ENCODE results near the gene KLC4. TPM values are rescaled to one million over a fixed set of nuclear protein-coding genes. Genes with fewer than 3 reads are reported as not detected.

Gene KLC4
- total and polyA plus RNA-seq, 9 of the 15 experiments (the other 6 are each of a cell fraction or from before 2014, with no cell fraction given) = 1.7 to 16.2 (median 7.7) TPM

DNA sequence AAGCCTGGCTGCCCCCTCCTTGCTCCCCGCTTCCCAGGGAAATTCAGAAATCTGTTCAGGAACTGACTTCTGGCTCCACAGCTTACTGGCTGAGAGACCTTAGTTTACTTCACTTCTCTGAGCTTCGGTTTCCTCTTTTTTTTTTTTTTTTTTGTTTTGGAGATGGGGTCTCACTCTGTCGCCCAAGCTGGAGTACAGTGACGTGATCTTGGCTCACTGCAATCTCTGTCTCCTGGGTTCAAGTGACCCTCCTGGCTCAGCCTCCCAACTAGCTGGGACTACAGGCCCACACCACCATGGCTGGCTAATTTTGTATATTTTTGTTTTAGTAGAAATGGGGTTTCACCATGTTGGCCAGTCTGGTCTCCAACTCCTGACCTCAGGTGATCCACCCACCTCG lies 31.6 kb downstream of the KLC4 start:
- Histone ChIP-seq H3K27me3 (ENCODE audit: control insufficient read depth in 2 of 2, insufficient read depth in 2 of 2, low read length in 2 of 2) (no peaks in the 10 kb centered on the region; a peak in 1 of 5 replicates), H3K4me3 (no peak overlapping the region), H4K20me1 (replicated peaks; ENCODE audit: control insufficient read depth, insufficient read depth, low read length) (no peaks in the 10 kb centered on the region), H3K36me3 (ENCODE audit: control insufficient read depth, insufficient read depth, low read length) (no peaks in the 10 kb centered on the region), H3K27ac (ENCODE audit: extremely low read depth, low read depth, low read length) (no peak overlapping the region), H3K79me2 (ENCODE audit: control insufficient read depth, insufficient read depth, low read length) (no peaks in the 10 kb centered on the region), H3K9ac (ENCODE audit: insufficient read depth in 1 of 2, low read depth in 2 of 2, low read length in 2 of 2) (no peak overlapping the region), H3K9me3 (replicated peaks; ENCODE audit: control insufficient read depth, insufficient read depth, low read depth, low read length) (no peaks in the 10 kb centered on the region), H2AFZ (ENCODE audit: low read depth, low read length) (no peak overlapping the region), H3K9me1 (ENCODE audit: control insufficient read depth, insufficient read depth, low read length) (peaks cover 3% of the 10 kb centered on the region), H3K4me1 (replicated peaks in 1 of 2; ENCODE audit: control insufficient read depth in 2 of 2, insufficient read depth in 2 of 2, low read length in 2 of 2) (peaks cover 6% of the 10 kb centered on the region in 2 experiments; a peak in 3 of 5 replicates), H3K4me2 (ENCODE audit: insufficient read depth, low read length) (no peak overlapping the region)
- in situ Hi-C loops (cut with MboI) (no loop called here), intact Hi-C loops (cut with micrococcal nuclease) (no loop called here)
- BruUV-seq (replicated peaks) = no TSS peak
- FAIRE-seq (no peak), DNase-seq (ENCODE audit: extremely low read depth in 1 of 4, low spot score in 3 of 4) (no peak), ATAC-seq (no peak)
- POLR2A ChIA-PET = interaction anchor here (0.6 to 1.6 kb wide), 2 partner anchors 10 to 19 kb away, joined by 3 read pairs; no protein-coding TSS in a partner anchor
- no peak for TF ChIP-seq ZNF444 (CRISPR knock-in tag; IDR thresholded peaks at IDR 0.05)
- TF ChIP-seq JUNB (CRISPR knock-in tag; conservative IDR thresholded peaks at IDR 0.05) = no peak
- TF ChIP-seq DNMT1 (IDR thresholded peaks at IDR 0.05) = no peak
- TF ChIP-seq, protein P1, sequence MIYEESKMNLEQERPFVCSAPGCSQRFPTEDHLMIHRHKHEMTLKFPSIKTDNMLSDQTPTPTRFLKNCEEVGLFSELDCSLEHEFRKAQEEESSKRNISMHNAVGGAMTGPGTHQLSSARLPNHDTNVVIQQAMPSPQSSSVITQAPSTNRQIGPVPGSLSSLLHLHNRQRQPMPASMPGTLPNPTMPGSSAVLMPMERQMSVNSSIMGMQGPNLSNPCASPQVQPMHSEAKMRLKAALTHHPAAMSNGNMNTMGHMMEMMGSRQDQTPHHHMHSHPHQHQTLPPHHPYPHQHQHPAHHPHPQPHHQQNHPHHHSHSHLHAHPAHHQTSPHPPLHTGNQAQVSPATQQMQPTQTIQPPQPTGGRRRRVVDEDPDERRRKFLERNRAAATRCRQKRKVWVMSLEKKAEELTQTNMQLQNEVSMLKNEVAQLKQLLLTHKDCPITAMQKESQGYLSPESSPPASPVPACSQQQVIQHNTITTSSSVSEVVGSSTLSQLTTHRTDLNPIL (CRISPR knock-in tag; IDR thresholded peaks at IDR 0.05) = no peak
- TF ChIP-seq WHSC1 (IDR thresholded peaks at IDR 0.05; ENCODE audit: low read length) = no peak
- TF ChIP-seq CREBBP (IDR thresholded peaks at IDR 0.05; ENCODE audit: low read depth, low read length) = no peak
- TF ChIP-seq, protein P2, sequence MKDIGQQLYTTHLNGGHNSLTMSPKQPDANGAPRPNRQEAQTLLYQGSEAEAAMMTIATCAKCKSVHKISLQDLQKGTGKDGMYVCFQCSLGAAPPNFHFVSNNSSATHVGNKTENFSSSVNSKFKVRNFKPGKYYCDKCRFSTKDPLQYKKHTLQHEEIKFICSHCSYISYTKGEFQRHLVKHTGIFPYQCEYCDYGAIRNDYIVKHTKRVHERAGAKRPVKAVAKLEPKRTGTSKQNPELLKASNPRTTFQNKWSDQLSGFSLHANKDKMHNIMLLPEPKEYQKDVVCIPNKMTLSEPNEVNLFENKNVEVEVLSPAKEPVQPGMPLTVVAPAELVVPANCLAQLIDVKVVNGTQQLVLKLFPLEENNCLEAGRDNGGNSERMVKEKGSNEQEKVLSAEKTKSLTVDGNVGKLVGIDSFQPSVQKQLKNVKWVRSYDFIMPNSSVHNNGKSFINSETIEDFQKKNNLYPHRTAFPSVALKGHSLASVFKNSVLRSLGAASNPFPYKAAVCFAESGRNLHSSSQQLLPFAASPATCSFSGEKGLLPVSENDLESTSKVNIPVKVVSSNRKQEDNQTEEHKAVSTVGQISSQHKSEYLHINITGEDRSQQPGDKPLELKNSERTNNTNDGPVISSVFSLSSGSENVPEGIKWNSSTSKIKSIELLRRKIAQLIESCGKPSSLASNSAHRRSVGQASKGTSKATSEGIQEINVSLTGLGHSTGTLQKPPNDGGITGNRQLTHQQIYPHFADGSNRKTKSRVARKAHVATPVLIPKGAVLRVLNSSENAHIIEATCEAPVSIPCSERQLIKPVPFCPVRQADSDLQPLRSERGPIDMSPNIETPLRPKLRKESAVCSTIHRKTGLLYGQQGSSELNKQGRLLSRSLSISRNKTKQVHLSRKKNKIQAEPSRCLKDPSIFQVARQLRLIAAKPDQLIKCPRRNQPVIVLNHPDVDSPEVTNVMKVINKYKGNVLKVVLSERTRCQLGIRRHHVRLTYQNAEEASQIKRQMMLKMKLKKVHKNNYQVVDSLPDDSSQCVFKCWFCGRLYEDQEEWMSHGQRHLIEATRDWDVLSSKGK (CRISPR knock-in tag; IDR thresholded peaks at IDR 0.05) = no peak
- TF ChIP-seq, protein P3, sequence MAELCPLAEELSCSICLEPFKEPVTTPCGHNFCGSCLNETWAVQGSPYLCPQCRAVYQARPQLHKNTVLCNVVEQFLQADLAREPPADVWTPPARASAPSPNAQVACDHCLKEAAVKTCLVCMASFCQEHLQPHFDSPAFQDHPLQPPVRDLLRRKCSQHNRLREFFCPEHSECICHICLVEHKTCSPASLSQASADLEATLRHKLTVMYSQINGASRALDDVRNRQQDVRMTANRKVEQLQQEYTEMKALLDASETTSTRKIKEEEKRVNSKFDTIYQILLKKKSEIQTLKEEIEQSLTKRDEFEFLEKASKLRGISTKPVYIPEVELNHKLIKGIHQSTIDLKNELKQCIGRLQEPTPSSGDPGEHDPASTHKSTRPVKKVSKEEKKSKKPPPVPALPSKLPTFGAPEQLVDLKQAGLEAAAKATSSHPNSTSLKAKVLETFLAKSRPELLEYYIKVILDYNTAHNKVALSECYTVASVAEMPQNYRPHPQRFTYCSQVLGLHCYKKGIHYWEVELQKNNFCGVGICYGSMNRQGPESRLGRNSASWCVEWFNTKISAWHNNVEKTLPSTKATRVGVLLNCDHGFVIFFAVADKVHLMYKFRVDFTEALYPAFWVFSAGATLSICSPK (IDR thresholded peaks at IDR 0.05; ENCODE audit: borderline replicate concordance) = no peak
- TF ChIP-seq HDAC1 (IDR thresholded peaks at IDR 0.05) = no peak
- CTCF ChIA-PET (ENCODE audit: low intra/inter-chr PET ratio) = no interaction called here
- WGBS (ENCODE audit: insufficient coverage, low coverage, missing lambda C conversion rate) = 48% methylated on average over 4 of the region's 5 CpGs
